GM18861 (cell line): ENCODE data around the gene FRS2.
"Not testable (repeated sequence)": the region's sequence is repeated elsewhere in the genome, so short reads cannot be mapped to it uniquely, and the experiment has no call there.

ENCODE experiments used
- ATAC-seq: cut with Tn5 transposase; IDR thresholded peaks from one replicate; pipeline ENCODE4 v1.9.1; 2021; ENCODE audit not compliant: unreplicated experiment

Gene FRS2

GRCh38 chr12:69570545-69571399, 100.6 kb downstream of the FRS2 start:
- ATAC-seq = peak; percentile 82

- ATAC-seq = no peak
Measured at GRCh38 chr12:69575346-69575745, 105.2 kb downstream of the FRS2 start.

- no peak for ATAC-seq
Measured at GRCh38 chr12:69578283-69578682, 108.1 kb downstream of the FRS2 start.

- no peak for ATAC-seq
Measured at GRCh38 chr12:69579029-69579428, 108.8 kb downstream of the FRS2 start.

GRCh38 chr12:69580074-69580473, 109.9 kb downstream of the FRS2 start:
- ATAC-seq = no peak

GRCh38 chr12:69583203-69583602, 113.0 kb downstream of the FRS2 start:
- no peak for ATAC-seq

GRCh38 chr12:69585189-69586062, 115.2 kb downstream of the FRS2 start, which contains the start of gene CCT2:
TSS of gene CCT2 (plus strand) at chr12:69585459. CDS start at chr12:69585522, 63 bp downstream.
- peak; percentile 95 for ATAC-seq

GRCh38 chr12:69588527-69588926, 118.3 kb downstream of the FRS2 start:
- ATAC-seq = no peak

GRCh38 chr12:69589082-69589481, 118.9 kb downstream of the FRS2 start:
- no peak for ATAC-seq

GRCh38 chr12:69595689-69596088, 125.5 kb downstream of the FRS2 start:
- ATAC-seq = no peak

GRCh38 chr12:69598174-69598753, 128.1 kb downstream of the FRS2 start:
- ATAC-seq = no peak

GRCh38 chr12:69600804-69601203, 130.6 kb downstream of the FRS2 start:
- no peak for ATAC-seq

GRCh38 chr12:69601962-69602685, 131.9 kb downstream of the FRS2 start:
- no peak for ATAC-seq

GRCh38 chr12:69602954-69603353, 132.8 kb downstream of the FRS2 start:
- ATAC-seq = no peak

GRCh38 chr12:69603556-69603955, 133.4 kb downstream of the FRS2 start:
- not testable (repeated sequence) for ATAC-seq

- ATAC-seq = not testable (repeated sequence)
Measured at GRCh38 chr12:69604275-69604674, 134.1 kb downstream of the FRS2 start.

GRCh38 chr12:69608114-69608513, 137.9 kb downstream of the FRS2 start:
- no peak for ATAC-seq

GRCh38 chr12:69610126-69610525, 139.9 kb downstream of the FRS2 start:
- no peak for ATAC-seq

- no peak for ATAC-seq
Measured at GRCh38 chr12:69610729-69611128, 140.5 kb downstream of the FRS2 start, which contains the start of gene LRRC10. TSS of gene LRRC10 (minus strand) at chr12:69610907. CDS start at chr12:69610838, 69 bp downstream.

GRCh38 chr12:69613351-69613750, 143.2 kb downstream of the FRS2 start:
- no peak for ATAC-seq

- no peak for ATAC-seq
Measured at GRCh38 chr12:69616025-69616424, 145.8 kb downstream of the FRS2 start.
